ENCODE results near the gene MRC1. TPM values are rescaled to one million over a fixed set of nuclear protein-coding genes. Genes with fewer than 3 reads are reported as not detected.

Gene MRC1
- under 1 TPM; under 0.01 to 0.34 TPM for total RNA-seq

GRCh38 chr10:17808971-17809841, at the start of gene MRC1:
Gene MRC1 (plus strand): TSS chr10:17809348. CDS start chr10:17809466, 118 bp downstream.

GRCh38 chr10:17951868-17952371, 142.8 kb downstream of the MRC1 start, which contains the start of gene SLC39A12:
Gene SLC39A12 (plus strand): TSS chr10:17951918. CDS start chr10:17953277, 1,359 bp downstream.

Small RNAs within 50 kb of the gene (small RNA-seq; reads per million reads assigned to genes)
- 3.6 to 5.7 reads per million in 2 donors for gene MIR511

Other genes starting within 250 kb of the MRC1 start
- 10 to 100 TPM; 83.6 to 90.6 TPM for gene HACD1, start 192.0 kb upstream of the MRC1 start, total RNA-seq
- gene STAM, start 165.2 kb upstream of the MRC1 start, total RNA-seq = 100 to 1,000 TPM in 1 of 2 donors, 10 to 100 TPM in 1; 84.3 to 123 TPM
- gene TMEM236, start 57.1 kb upstream of the MRC1 start, total RNA-seq = under 1 TPM; 0.67 to 0.69 TPM
- under 1 TPM; 0.67 to 0.69 TPM for gene SLC39A12, start 142.6 kb downstream of the MRC1 start, total RNA-seq